Measurements from ENCODE around the gene CTAGE1.

The CTAGE1 gene

GRCh38 chr18:22387364-22387763, 30.4 kb downstream of the CTAGE1 start:
- TF ChIP-seq EP300 (IDR thresholded peaks at IDR 0.05; ENCODE audit: borderline replicate concordance) (no peak), REST (IDR thresholded peaks at IDR 0.05; ENCODE audit: low read depth) (no peak), MAX (IDR thresholded peaks at IDR 0.05) (no peak), TEAD4 (IDR thresholded peaks at IDR 0.05) (no peak), CEBPB (IDR thresholded peaks at IDR 0.05) (no peak), EGR1 (IDR thresholded peaks at IDR 0.05) (no peak), USF1 (IDR thresholded peaks at IDR 0.05) (no peak), TCF12 (IDR thresholded peaks at IDR 0.05; ENCODE audit: low read depth) (no peak), ZBTB7A (IDR thresholded peaks at IDR 0.05; ENCODE audit: low read depth) (no peak), FOXM1 (IDR thresholded peaks at IDR 0.05; ENCODE audit: borderline replicate concordance, low read depth) (no peak), TAF1 (IDR thresholded peaks at IDR 0.05; ENCODE audit: low read depth) (no peak), CREB1 (IDR thresholded peaks at IDR 0.05; ENCODE audit: low read depth) (no peak), YY1 (IDR thresholded peaks at IDR 0.05; ENCODE audit: low read depth) (no peak), NFIC (IDR thresholded peaks at IDR 0.05) (no peak)

- TF ChIP-seq REST (IDR thresholded peaks at IDR 0.05; ENCODE audit: low read depth) = no peak
- no peak for TF ChIP-seq NFIC (IDR thresholded peaks at IDR 0.05)
- TF ChIP-seq EP300 (IDR thresholded peaks at IDR 0.05; ENCODE audit: borderline replicate concordance) = no peak
These were observed 32.0 kb downstream of the CTAGE1 start for GRCh38 chr18:22385718-22386117.

- TF ChIP-seq MAX (IDR thresholded peaks at IDR 0.05) (no peak), RAD21 (IDR thresholded peaks at IDR 0.05; ENCODE audit: low read depth) (peak; percentile 44; the same call in 1 of the 2 replicates)
These were observed 38.9 kb downstream of the CTAGE1 start for GRCh38 chr18:22378672-22379282.

GRCh38 chr18:22377769-22378168, 39.9 kb downstream of the CTAGE1 start:
- no peak for TF ChIP-seq EP300 (IDR thresholded peaks at IDR 0.05; ENCODE audit: borderline replicate concordance)
- TF ChIP-seq YY1 (IDR thresholded peaks at IDR 0.05; ENCODE audit: low read depth) = no peak
- no peak for TF ChIP-seq TAF1 (IDR thresholded peaks at IDR 0.05; ENCODE audit: low read depth)
- TF ChIP-seq MAX (IDR thresholded peaks at IDR 0.05) = no peak

- no peak for TF ChIP-seq CEBPB (IDR thresholded peaks at IDR 0.05)
- no peak for TF ChIP-seq TCF12 (IDR thresholded peaks at IDR 0.05; ENCODE audit: low read depth)
- TF ChIP-seq FOXM1 (IDR thresholded peaks at IDR 0.05; ENCODE audit: borderline replicate concordance, low read depth) = no peak
- TF ChIP-seq RAD21 (IDR thresholded peaks at IDR 0.05; ENCODE audit: low read depth) = no peak
- no peak for TF ChIP-seq MAX (IDR thresholded peaks at IDR 0.05)
- TF ChIP-seq YY1 (IDR thresholded peaks at IDR 0.05; ENCODE audit: low read depth) = no peak
- TF ChIP-seq CREB1 (IDR thresholded peaks at IDR 0.05; ENCODE audit: low read depth) = no peak
- TF ChIP-seq EGR1 (IDR thresholded peaks at IDR 0.05) = no peak
- TF ChIP-seq NFIC (IDR thresholded peaks at IDR 0.05) = no peak
- TF ChIP-seq TAF1 (IDR thresholded peaks at IDR 0.05; ENCODE audit: low read depth) = no peak
- no peak for TF ChIP-seq TEAD4 (IDR thresholded peaks at IDR 0.05)
- no peak for TF ChIP-seq USF1 (IDR thresholded peaks at IDR 0.05)
- TF ChIP-seq EP300 (IDR thresholded peaks at IDR 0.05; ENCODE audit: borderline replicate concordance) = no peak
- no peak for TF ChIP-seq ZBTB7A (IDR thresholded peaks at IDR 0.05; ENCODE audit: low read depth)
These were observed 47.3 kb downstream of the CTAGE1 start for GRCh38 chr18:22370414-22370813.

GRCh38 chr18:22368021-22368420, 49.7 kb downstream of the CTAGE1 start:
- TF ChIP-seq TEAD4 (IDR thresholded peaks at IDR 0.05) (no peak), ZBTB7A (IDR thresholded peaks at IDR 0.05; ENCODE audit: low read depth) (no peak), TAF1 (IDR thresholded peaks at IDR 0.05; ENCODE audit: low read depth) (no peak), REST (IDR thresholded peaks at IDR 0.05; ENCODE audit: low read depth) (no peak), NFIC (IDR thresholded peaks at IDR 0.05) (no peak), USF1 (IDR thresholded peaks at IDR 0.05) (no peak), YY1 (IDR thresholded peaks at IDR 0.05; ENCODE audit: low read depth) (no peak)

Data from Ishikawa (cell line).